Measurements from ENCODE around the gene PRIMPOL.

DNA sequence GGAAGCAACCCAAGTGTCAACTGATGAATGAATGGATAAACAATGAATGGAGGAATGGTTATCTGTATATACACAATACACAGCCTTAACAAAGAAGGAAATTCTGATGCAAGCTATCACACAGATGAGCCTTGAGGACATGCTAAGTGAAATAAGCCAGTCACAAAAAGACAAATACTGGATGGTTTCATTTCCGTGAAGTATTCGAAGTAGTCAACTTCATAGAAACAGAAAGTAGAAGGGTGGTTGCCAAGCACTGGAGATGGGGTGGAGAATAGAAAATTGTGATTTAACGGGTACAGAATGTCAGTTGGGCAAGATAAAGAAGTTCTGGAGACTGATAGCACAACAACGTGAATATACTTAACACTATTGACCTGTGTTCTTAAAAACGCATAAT, 56.2 kb downstream of the PRIMPOL start:
- TF ChIP-seq GATA2 (IDR thresholded peaks at IDR 0.05; ENCODE audit: low read depth, low read length) (no peak), GATA3 (IDR thresholded peaks at IDR 0.05; ENCODE audit: low read depth, low read length) (no peak)
